Dedifferentiated amniotic fluid mesenchymal stem cell (primary cell): ENCODE measurements around the gene EPC1.
"Not testable (repeated sequence)": the region's sequence is repeated elsewhere in the genome, so short reads cannot be mapped to it uniquely, and the experiment has no call there.

Experiments used
- DNase-seq: peaks from one replicate; pipeline ENCODE4 v3.0.0-alpha.2; 2016; ENCODE audit errors: extremely low spot score

EPC1 gene

GRCh38 chr10:32346551-32347362, at the start of gene EPC1:
EPC1 (minus strand) TSS chr10:32347158; CDS start chr10:32346915, 243 bp downstream.
- DNase-seq: peak; percentile 83

DNA sequence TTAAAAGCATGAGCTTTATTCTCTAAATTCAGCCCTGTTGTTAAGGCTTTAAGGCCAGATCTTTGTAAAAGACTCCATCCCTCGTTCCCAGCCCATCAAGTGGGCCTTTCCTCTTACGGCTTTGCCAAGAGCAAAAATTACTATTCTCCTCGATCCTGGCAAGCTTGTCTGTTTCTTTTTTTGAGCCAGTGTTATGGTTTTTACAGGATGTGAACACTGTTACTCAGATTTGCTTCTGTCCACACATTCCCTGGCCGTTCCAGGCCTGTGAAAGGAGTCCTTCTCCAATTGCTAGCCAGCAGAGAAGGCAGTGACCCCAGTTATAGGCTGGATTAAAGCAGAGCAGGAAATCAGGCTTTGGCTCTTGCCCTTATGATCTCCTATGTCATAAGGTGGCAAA, 47.0 kb upstream of the EPC1 start:
- DNase-seq: no peak

- DNase-seq: not testable (repeated sequence)
These were observed 45.3 kb upstream of the EPC1 start for GRCh38 chr10:32392284-32392683.

DNA sequence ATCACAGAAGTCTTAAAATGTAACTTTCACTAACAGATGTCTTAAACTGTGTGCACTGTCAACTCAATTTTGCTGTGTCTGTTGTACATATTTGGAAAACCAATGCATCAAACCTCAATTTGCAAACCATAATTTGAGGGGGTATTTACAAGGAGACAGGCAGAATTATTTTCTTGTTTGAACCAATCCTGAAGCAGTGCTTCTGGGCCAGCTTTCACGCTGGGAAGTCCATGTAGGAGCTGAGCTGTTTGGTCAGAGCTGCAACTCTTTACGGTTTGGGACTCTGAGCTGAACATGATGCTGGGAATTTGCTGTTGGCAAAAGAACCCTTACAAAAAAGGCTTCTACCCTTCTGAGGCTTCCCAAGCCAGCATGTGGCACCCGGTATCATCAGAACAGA, 43.2 kb upstream of the EPC1 start:
- no peak for DNase-seq

- no peak for DNase-seq
These were observed 41.5 kb upstream of the EPC1 start for GRCh38 chr10:32388258-32389027.

DNA sequence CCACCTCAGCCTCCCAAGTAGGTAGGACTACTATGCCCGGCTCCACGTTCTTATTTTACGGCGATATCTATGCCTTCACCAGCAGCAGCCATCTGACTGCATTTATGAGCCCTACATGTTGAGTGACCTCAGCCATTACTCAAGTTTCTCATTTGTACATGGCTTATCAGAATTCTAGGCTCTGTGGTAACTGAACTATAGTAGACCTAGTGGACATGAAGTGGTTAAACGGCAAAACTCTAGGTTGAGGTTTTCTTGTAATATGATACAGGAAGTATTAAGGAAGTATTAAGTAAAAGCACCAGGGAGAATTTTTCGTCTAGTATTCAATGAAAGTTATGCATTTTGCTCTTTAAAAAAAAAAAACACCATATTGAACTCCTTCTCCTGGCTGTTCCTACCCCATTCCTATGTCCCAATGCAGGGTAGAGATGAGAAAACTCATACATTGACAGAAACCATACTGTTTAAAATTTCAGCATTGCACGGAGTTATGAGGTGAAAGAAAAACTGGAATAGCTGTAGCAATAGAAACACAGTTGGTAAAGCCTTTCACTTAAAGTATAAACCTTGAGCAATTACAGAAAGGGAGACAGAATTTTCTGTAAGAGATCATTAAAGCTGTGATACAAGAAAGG, 39.8 kb upstream of the EPC1 start:
- DNase-seq: no peak

DNA sequence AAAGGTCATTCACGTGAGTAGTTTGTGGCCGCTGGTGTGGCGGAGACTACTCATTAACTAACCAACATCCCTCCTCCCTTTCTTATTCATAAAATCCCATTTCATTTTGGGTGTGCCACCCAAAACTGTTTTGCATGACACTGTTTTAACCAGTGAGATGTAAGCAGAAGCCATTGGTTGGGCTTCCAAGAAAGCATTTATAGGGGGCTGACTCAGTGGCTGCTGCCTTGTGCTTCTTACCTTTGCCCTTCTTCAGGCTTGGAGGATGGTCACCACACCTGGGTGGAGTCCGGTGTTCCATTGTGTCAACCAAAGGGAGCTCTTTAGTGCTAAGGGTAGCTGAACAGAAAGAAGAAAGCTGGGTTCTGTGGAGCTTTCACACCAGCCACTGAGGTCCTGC, 37.2 kb upstream of the EPC1 start:
- DNase-seq: no peak

GRCh38 chr10:32381165-32381564, 34.2 kb upstream of the EPC1 start:
- DNase-seq: no peak

- DNase-seq: no peak
These were observed 33.1 kb upstream of the EPC1 start for GRCh38 chr10:32379950-32380551.

DNA sequence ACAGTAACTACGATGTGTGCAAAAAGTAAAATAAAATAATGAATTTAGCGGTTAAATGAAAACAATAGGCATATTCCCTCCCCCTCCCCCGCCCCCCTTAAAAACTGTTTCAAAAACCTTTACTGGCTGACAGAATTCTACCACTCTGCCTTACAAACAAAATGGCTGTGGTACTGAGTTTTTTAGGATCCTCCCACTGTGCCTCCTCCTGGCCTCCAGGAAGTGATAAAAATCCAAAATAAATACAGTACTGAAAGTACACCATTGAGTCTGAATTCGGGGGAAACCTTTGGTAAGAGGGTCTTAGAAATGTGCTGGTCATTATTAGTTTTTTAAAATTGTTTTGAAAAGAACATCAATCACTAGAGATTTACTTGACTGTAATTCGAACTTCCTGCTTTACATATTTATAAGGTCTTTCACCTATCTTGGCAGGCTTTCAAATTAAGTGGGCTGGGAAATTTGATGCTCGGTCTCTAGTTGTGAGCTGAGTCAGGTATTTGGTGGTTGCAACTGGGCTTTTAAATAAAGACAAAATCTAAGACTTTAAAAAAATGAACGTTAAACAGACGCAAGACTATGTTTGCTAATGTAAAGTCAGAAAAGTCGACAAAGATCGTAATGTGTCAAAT, 32.5 kb upstream of the EPC1 start:
- peak; percentile 62 for DNase-seq

DNA sequence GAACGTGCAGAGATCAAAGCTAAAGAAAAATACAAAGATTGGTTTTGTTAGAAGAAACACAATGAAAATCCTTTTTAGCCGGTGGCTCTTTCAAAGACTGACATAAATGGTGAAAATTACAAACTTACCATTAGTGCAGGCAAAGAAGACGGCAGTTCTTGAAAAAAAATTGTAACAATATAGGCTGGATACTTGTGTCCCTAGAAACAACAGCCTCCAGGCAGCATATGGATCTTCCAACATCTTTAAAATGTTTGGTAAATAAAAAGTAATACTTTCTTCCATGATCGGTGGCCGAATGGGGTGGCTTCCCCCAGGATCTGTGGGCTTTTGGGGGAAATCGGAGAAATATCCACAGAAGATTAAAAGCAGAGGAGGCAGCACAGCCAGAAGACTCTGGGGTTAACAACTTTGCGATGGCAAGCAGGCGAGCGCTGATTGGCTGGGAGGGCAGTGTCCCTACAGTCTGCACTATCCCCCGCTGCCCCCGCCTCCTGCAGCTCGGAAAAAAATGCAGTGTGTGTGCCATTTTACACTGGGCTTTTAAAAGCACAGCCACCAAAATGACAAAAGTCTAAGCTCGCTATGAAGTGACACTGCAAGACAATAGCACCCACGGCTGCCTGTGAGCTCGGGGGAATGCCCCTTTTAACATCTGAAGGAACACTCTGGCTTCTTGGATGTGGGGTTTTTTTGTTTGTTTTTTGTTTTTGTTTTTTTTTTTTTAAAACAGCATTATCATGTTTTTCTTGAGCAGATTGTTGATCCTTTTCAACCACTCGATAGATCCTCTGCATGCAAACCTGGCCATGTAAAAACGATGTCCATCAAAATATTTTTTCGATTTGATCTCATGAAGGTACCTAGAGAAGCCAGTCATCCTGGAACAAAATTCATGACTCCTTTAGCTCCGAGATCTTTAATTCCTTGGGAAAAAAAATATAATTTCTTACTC, 31.7 kb upstream of the EPC1 start:
- peak; percentile 92 for DNase-seq

- peak; percentile 53 for DNase-seq
These were observed 30.7 kb upstream of the EPC1 start for GRCh38 chr10:32377458-32378259.

DNA sequence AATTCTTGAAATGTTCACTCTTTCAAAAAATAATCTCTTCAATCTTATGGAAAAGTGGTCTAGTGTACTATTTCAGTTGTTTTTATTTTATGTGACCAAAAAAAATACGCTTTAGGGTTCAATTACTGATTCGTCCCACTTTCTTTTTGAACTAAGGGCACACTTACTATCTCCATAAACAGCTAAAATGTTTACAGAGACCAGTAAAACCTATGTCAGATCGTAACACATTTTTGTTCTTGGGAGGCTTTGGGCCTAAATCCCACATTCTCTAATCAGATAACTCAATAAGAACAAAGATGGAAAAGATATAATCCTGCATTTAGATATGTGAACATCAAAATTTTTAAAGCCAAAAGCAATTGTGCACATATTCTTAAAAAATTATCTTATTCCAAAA, 29.8 kb upstream of the EPC1 start:
- no peak for DNase-seq

GRCh38 chr10:32376097-32376496, 29.1 kb upstream of the EPC1 start:
- DNase-seq: no peak

DNA sequence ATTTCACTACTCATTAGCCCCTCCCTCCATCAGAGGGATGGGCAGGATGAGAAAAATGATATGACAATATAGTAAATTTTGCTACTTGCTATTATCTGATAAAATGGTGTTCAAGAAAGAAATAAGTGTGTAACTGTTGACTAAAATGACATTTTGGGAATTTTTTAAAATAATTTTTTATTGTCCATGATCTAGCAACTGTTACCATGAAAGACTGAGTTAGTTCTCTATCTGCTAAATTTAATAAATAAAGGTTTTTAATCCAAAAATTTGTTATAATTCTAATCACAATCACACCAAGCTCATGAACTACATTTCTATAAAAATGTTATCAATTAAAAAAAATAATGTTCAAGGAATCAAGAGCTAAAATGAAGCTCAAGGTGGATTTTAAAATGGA, 28.7 kb upstream of the EPC1 start:
- no peak for DNase-seq

GRCh38 chr10:32374605-32375004, 27.6 kb upstream of the EPC1 start:
- DNase-seq: no peak

GRCh38 chr10:32373496-32373895, 26.5 kb upstream of the EPC1 start:
- no peak for DNase-seq

- DNase-seq: no peak
These were observed 26.1 kb upstream of the EPC1 start for GRCh38 chr10:32373031-32373430.

- no peak for DNase-seq
These were observed 25.3 kb upstream of the EPC1 start for GRCh38 chr10:32372000-32372875.
